Lower lobe of right lung (tissue), 2 donors: ENCODE results near the gene C15orf40. TPM values are rescaled to one million over a fixed set of nuclear protein-coding genes. Genes with fewer than 3 reads are reported as not detected.

Experiments used
- ATAC-seq, 2 donors: fragments of 200-7000 bp; cut with Tn5 transposase; one replicate each; pipeline ENCODE4 v1.9.1; 2020 to 2022; ENCODE audit warnings: mild to moderate bottlenecking in 2 of 2, moderate library complexity in 2 of 2
- DNase-seq: peaks from one replicate; pipeline ENCODE4 v3.0.0-alpha.2; 2020
- H3K27ac ChIP-seq: fragments of 200-600 bp; one replicate; pipeline ENCODE4 v1.8.0; 2022
- H3K27me3 ChIP-seq: fragments of 200-600 bp; one replicate; pipeline ENCODE4 v1.8.0; 2022; ENCODE audit warnings: low read depth
- H3K36me3 ChIP-seq: fragments of 200-600 bp; one replicate; pipeline ENCODE4 v1.8.0; 2022; ENCODE audit warnings: mild to moderate bottlenecking
- H3K4me1 ChIP-seq: fragments of 200-600 bp; one replicate; pipeline ENCODE4 v1.8.0; 2022
- H3K4me3 ChIP-seq: fragments of 200-600 bp; one replicate; pipeline ENCODE4 v1.8.0; 2022; ENCODE audit warnings: mild to moderate bottlenecking
- H3K9me3 ChIP-seq: fragments of 200-600 bp; one replicate; pipeline ENCODE4 v1.8.0; 2022
- CTCF ChIP-seq: fragments of 200-600 bp; IDR thresholded peaks from one replicate; pipeline ENCODE4 v1.8.0; 2022; ENCODE audit warnings: antibody characterized with exemption, mild to moderate bottlenecking
- intact Hi-C: fragments of 100-400 bp; cut with DNase I; formaldehyde crosslinking; loops from one replicate; pipeline ENCODE4 v1.11.0; 2022
- total RNA-seq: library from RNA; stranded (reverse); fragmentation: NEBNext Ultra II Directional; extraction: Animal tissue kit (Norgen Biotek cat#: 25700); gene quantifications from one replicate; pipeline ENCODE4 v1.2.1, GENCODE V29; 2021
- donor health status: DM: no; HTN: yes; CAD: no; lungs with severe emphysema.

C15orf40 gene
- total RNA-seq, 1 donor from 2014 or later = 17.8 TPM

DNA sequence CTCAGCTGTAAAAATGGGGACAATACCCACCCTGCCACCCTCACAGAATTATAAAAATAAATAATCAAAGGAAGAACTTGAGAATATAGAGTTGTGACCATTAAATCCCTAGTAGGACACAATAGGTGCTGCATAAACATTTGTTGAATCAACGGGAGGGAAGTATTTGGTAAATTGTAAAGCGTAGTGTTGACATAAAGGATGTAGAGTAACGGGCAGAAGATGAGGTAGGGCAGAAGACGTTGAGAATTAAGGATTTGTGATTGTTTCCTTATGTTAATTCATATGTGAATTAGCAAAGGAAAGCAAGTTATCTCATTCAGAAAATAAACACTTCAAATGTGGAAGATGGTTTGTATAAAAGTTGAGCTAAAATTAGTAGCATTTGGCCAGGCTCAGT is 18.3 kb downstream of the C15orf40 start:
- no peak for DNase-seq
- H3K27me3 ChIP-seq = no peaks in the 10 kb centered on the region
- no peak overlapping the region for H3K4me3 ChIP-seq
- intact Hi-C loops = no loop called here
- ATAC-seq = no peak
- H3K4me1 ChIP-seq = no peaks in the 10 kb centered on the region
- no peak overlapping the region for H3K27ac ChIP-seq
- TF ChIP-seq CTCF = no peak
- H3K9me3 ChIP-seq = no peaks in the 10 kb centered on the region
- H3K36me3 ChIP-seq = peaks cover 33% of the 10 kb centered on the region

GRCh38 chr15:82992436-82992998 is 18.9 kb downstream of the C15orf40 start:
- Histone ChIP-seq H3K4me3 (no peak overlapping the region), H3K36me3 (peaks cover 34% of the 10 kb centered on the region), H3K9me3 (no peaks in the 10 kb centered on the region), H3K27ac (no peak overlapping the region), H3K27me3 (no peaks in the 10 kb centered on the region), H3K4me1 (peaks cover 1% of the 10 kb centered on the region)
- no peak for ATAC-seq
- TF ChIP-seq CTCF = no peak
- no peak for DNase-seq
- intact Hi-C loops = no loop called here

DNA sequence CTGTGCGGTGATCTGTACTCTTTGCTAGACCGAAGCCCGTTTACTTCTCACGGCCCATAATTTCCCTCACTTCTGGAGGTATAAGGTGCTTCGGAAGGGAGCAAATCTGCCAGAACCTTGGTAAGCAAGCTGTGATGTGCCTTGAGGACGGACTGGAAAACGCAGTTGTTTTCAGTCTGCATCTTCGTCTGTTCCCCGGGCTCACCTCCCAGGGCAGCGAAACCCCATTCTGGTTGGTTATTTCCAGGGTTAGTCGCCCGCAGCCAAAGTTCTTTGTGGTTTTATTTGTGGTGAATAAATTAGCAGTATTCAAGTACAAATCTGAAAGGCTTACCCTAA is 25.0 kb downstream of the C15orf40 start:
- TF ChIP-seq CTCF = no peak
- intact Hi-C loops = no loop called here

GRCh38 chr15:82985688-82986441 is 25.6 kb downstream of the C15orf40 start, which contains the start of gene RAMAC:
TSS of gene RAMAC (plus strand) at chr15:82986210. CDS start at chr15:82989019, 2,809 bp downstream.
- no peaks in the 10 kb centered on the region for H3K27me3 ChIP-seq
- intact Hi-C loops = no loop called here
- TF ChIP-seq CTCF = no peak
- peak; percentile 97 to 99 for ATAC-seq
- peak within 1 kb of the TSS; percentile 94 for H3K4me3 ChIP-seq
- no peaks in the 10 kb centered on the region for H3K9me3 ChIP-seq
- peak within 1 kb of the TSS; percentile 84 for H3K27ac ChIP-seq
- peaks cover 19% of the 10 kb centered on the region for H3K4me1 ChIP-seq
- H3K36me3 ChIP-seq = peaks cover 23% of the 10 kb centered on the region
- peak; percentile 96 for DNase-seq

More for the DNA sequence above, 25.0 kb downstream of the C15orf40 start:
- ATAC-seq = peak; percentile 19 to 28
- Histone ChIP-seq H3K4me3 (peak overlapping the region; percentile 94), H3K27me3 (no peaks in the 10 kb centered on the region), H3K9me3 (no peaks in the 10 kb centered on the region), H3K36me3 (peaks cover 28% of the 10 kb centered on the region), H3K4me1 (peaks cover 19% of the 10 kb centered on the region), H3K27ac (peak overlapping the region; percentile 84)
- no peak for DNase-seq

- DNase-seq (no peak), ATAC-seq (no peak)
- H3K9me3 ChIP-seq = no peaks in the 10 kb centered on the region
- no peak overlapping the region for H3K4me3 ChIP-seq
- no peaks in the 10 kb centered on the region for H3K36me3 ChIP-seq
- peaks cover 6% of the 10 kb centered on the region for H3K4me1 ChIP-seq
- H3K27ac ChIP-seq = no peak overlapping the region
- TF ChIP-seq CTCF = no peak
- H3K27me3 ChIP-seq = no peaks in the 10 kb centered on the region
- intact Hi-C loops = no loop called here
Measured at GRCh38 chr15:82980981-82981380, 30.5 kb downstream of the C15orf40 start.
